Measurements from ENCODE around the gene LILRA6. TPM values are rescaled to one million over a fixed set of nuclear protein-coding genes. Genes with fewer than 3 reads are reported as not detected.

The LILRA6 gene
- total RNA-seq, 1 donor = not detected

DNA sequence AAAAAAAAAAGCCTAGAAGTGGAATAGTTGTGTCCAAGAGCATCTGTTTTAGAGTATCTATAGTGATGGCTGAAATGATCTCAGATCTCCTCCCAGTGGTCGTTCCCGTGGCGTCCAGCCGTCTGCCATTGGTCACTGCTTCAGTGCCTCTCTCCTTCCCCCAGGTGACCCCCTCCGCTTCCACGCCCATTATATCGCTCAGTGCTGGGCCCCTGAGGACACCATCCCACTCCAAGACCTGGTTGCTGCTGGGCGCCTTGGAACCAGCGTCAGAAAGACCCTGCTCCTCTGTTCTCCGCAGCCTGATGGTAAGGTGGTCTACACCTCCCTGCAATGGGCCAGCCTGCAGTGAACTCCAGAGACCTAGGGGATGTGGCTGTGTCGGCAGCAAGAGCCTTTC lies 49.6 kb downstream of the LILRA6 start:
- H4K20me1 ChIP-seq (ENCODE audit: insufficient read depth, low read length) = peaks cover 2% of the 10 kb centered on the region

GRCh38 chr19:54191811-54192453 lies 50.7 kb downstream of the LILRA6 start:
- peak overlapping the region; percentile 95 for H3K4me2 ChIP-seq (ENCODE audit: insufficient read depth, low read length)
- peak; percentile 80 for DNase-seq (ENCODE audit: insufficient read length, low spot score, missing footprints)
- peaks cover 19% of the 10 kb centered on the region for H3K36me3 ChIP-seq (ENCODE audit: insufficient read depth, low read length)
- peak overlapping the region; percentile 98 for H2AFZ ChIP-seq (ENCODE audit: low read length)
- H3K9me3 ChIP-seq (ENCODE audit: low read depth, low read length) = no peaks in the 10 kb centered on the region
- H3K79me2 ChIP-seq (ENCODE audit: insufficient read depth, low read length) = peaks cover 40% of the 10 kb centered on the region
- H3K27ac ChIP-seq (ENCODE audit: low read depth, low read length) = peak overlapping the region; percentile 94
- H4K20me1 ChIP-seq (ENCODE audit: insufficient read depth, low read length) = peaks cover 7% of the 10 kb centered on the region
- TF ChIP-seq, protein P1, sequence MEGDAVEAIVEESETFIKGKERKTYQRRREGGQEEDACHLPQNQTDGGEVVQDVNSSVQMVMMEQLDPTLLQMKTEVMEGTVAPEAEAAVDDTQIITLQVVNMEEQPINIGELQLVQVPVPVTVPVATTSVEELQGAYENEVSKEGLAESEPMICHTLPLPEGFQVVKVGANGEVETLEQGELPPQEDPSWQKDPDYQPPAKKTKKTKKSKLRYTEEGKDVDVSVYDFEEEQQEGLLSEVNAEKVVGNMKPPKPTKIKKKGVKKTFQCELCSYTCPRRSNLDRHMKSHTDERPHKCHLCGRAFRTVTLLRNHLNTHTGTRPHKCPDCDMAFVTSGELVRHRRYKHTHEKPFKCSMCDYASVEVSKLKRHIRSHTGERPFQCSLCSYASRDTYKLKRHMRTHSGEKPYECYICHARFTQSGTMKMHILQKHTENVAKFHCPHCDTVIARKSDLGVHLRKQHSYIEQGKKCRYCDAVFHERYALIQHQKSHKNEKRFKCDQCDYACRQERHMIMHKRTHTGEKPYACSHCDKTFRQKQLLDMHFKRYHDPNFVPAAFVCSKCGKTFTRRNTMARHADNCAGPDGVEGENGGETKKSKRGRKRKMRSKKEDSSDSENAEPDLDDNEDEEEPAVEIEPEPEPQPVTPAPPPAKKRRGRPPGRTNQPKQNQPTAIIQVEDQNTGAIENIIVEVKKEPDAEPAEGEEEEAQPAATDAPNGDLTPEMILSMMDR (IDR thresholded peaks at IDR 0.05; ENCODE audit: extremely low read depth, low read depth, low read length) = no peak
- no peaks in the 10 kb centered on the region for H3K27me3 ChIP-seq (ENCODE audit: insufficient read depth, low read length)
- H3K4me1 ChIP-seq (ENCODE audit: insufficient read depth, low read length) = peaks cover 19% of the 10 kb centered on the region
- H3K4me3 ChIP-seq (ENCODE audit: insufficient read depth, low read length) = peak overlapping the region; percentile 86

More for the DNA sequence above, 49.6 kb downstream of the LILRA6 start:
- no peak overlapping the region for H3K27ac ChIP-seq (ENCODE audit: low read depth, low read length)
- peaks cover 15% of the 10 kb centered on the region for H3K36me3 ChIP-seq (ENCODE audit: insufficient read depth, low read length)
- no peak overlapping the region for H3K4me3 ChIP-seq (ENCODE audit: insufficient read depth, low read length)
- H3K4me1 ChIP-seq (ENCODE audit: insufficient read depth, low read length) = peaks cover 17% of the 10 kb centered on the region
- no peaks in the 10 kb centered on the region for H3K27me3 ChIP-seq (ENCODE audit: insufficient read depth, low read length)
- no peak for DNase-seq (ENCODE audit: insufficient read length, low spot score, missing footprints)
- H3K9me3 ChIP-seq (ENCODE audit: low read depth, low read length) = no peaks in the 10 kb centered on the region
- H3K79me2 ChIP-seq (ENCODE audit: insufficient read depth, low read length) = peaks cover 31% of the 10 kb centered on the region
- H3K4me2 ChIP-seq (ENCODE audit: insufficient read depth, low read length) = no peak overlapping the region
- no peak overlapping the region for H2AFZ ChIP-seq (ENCODE audit: low read length)
- TF ChIP-seq, protein P1 (IDR thresholded peaks at IDR 0.05; ENCODE audit: extremely low read depth, low read depth, low read length) = no peak

DNA sequence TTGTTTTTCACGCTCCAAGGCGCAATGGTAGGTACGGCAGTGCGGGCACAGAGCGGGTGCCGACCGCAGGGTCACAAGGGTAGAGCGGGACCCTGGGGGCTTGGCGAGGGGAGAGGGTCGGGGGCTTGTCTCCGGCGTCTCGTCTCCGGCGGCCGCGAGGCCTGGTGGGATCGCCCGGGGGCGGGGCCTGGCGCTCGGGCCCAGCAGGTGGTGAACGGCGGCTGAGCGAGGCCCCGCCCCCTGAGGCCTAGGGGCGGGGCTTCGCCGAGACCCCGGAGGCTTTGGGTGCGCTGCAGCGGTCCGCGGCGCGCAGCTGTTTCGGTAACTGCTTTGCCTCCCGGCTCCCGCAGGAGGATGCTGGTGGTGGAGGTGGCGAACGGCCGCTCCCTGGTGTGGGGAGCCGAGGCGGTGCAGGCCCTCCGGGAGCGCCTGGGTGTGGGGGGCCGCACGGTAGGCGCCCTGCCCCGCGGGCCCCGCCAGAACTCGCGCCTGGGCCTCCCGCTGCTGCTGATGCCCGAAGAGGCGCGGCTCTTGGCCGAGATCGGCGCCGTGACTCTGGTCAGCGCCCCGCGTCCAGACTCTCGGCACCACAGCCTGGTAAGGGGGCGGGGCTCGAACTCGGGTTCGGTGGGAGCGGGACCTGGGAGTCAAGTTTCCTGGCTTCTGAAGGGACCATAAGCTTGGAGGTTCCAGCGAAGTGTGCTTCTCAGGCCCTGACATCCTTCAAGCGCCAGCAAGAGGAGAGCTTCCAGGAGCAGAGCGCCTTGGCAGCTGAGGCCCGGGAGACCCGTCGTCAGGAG lies 51.4 kb downstream of the LILRA6 start, which contains the start of gene TSEN34:
TSS of gene TSEN34 (plus strand) at position 298 of the 800 bp plus-strand sequence. CDS start at position 355, 57 bp downstream.
- H3K79me2 ChIP-seq (ENCODE audit: insufficient read depth, low read length) = peaks cover 48% of the 10 kb centered on the region
- H3K4me1 ChIP-seq (ENCODE audit: insufficient read depth, low read length) = peaks cover 19% of the 10 kb centered on the region
- peaks cover 25% of the 10 kb centered on the region for H3K36me3 ChIP-seq (ENCODE audit: insufficient read depth, low read length)
- peak within 1 kb of the TSS; percentile 95 for H3K4me2 ChIP-seq (ENCODE audit: insufficient read depth, low read length)
- H3K27ac ChIP-seq (ENCODE audit: low read depth, low read length) = peak within 1 kb of the TSS; percentile 94
- peak within 1 kb of the TSS; percentile 86 for H3K4me3 ChIP-seq (ENCODE audit: insufficient read depth, low read length)
- no peaks in the 10 kb centered on the region for H3K27me3 ChIP-seq (ENCODE audit: insufficient read depth, low read length)
- H2AFZ ChIP-seq (ENCODE audit: low read length) = peak within 1 kb of the TSS; percentile 98
- TF ChIP-seq, protein P1 (IDR thresholded peaks at IDR 0.05; ENCODE audit: extremely low read depth, low read depth, low read length) = no peak
- DNase-seq (ENCODE audit: insufficient read length, low spot score, missing footprints) = peak; percentile 95
- peaks cover 10% of the 10 kb centered on the region for H4K20me1 ChIP-seq (ENCODE audit: insufficient read depth, low read length)
- H3K9me3 ChIP-seq (ENCODE audit: low read depth, low read length) = no peaks in the 10 kb centered on the region

DNA sequence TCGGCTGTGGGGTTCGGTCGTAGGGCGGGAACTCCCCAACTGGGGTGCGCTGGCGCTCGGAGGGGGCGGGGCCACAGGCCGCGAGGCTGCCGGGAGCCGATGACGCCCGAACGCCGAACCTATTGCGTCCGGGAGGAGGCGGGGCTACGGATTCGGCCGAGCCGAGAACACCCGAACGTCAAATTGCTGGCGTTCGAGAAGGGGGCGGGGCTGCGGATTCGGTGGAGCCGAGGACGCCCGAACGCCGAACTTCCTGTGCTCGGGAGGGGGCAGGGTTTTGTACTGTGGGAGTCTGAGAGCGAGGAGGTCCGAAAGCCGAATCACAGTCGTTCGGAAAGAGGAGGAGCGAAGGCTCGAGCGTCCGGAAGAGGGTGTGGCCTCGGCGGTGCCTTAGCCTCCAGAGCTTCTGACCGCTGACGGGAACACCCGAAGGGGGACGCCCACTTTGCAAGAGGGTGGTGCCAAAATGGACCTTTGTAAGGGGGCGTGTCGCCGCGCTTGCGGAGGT lies 52.0 kb downstream of the LILRA6 start:
- Histone ChIP-seq H3K27ac (ENCODE audit: low read depth, low read length) (peak overlapping the region; percentile 94), H3K27me3 (ENCODE audit: insufficient read depth, low read length) (no peaks in the 10 kb centered on the region), H3K4me2 (ENCODE audit: insufficient read depth, low read length) (peak overlapping the region; percentile 95), H3K9me3 (ENCODE audit: low read depth, low read length) (no peaks in the 10 kb centered on the region), H2AFZ (ENCODE audit: low read length) (peak overlapping the region; percentile 98), H3K4me3 (ENCODE audit: insufficient read depth, low read length) (peak overlapping the region; percentile 86), H3K79me2 (ENCODE audit: insufficient read depth, low read length) (peaks cover 48% of the 10 kb centered on the region), H3K4me1 (ENCODE audit: insufficient read depth, low read length) (peaks cover 19% of the 10 kb centered on the region), H4K20me1 (ENCODE audit: insufficient read depth, low read length) (peaks cover 10% of the 10 kb centered on the region), H3K36me3 (ENCODE audit: insufficient read depth, low read length) (peaks cover 26% of the 10 kb centered on the region)
- TF ChIP-seq, protein P1 (IDR thresholded peaks at IDR 0.05; ENCODE audit: extremely low read depth, low read depth, low read length) = no peak
- DNase-seq (ENCODE audit: insufficient read length, low spot score, missing footprints) = peak; percentile 97

Measured in osteoblast (primary cell).